OCI-LY7 (cell line): Measurements from ENCODE around the gene WWTR1. TPM values are rescaled to one million over a fixed set of nuclear protein-coding genes. Genes with fewer than 3 reads are reported as not detected.

Experiments used
- BruUV-seq: library from RNA; stranded (reverse); fragments of 400-500 nt; replicated peaks from 2 replicates; lab custom pipeline; 2021; lab: Mats Ljungman, UMichigan
- CTCF ChIA-PET: fragments of 300-600 bp; sonication (Branson Sonifier 250); formaldehyde crosslinking; loops from one replicate; lab custom pipeline; 2022; ENCODE audit warnings: antibody characterized with exemption; ENCODE audit not compliant: unreplicated experiment; lab: Charles Lee
- POLR2A ChIA-PET: fragments of 300-600 bp; sonication (Branson Sonifier 250); formaldehyde crosslinking; loops from one replicate; lab custom pipeline; 2022; ENCODE audit warnings: antibody characterized with exemption; lab: Charles Lee
- DNase-seq: peaks from one replicate; pipeline ENCODE4 v3.0.0-alpha.2; 2015; ENCODE audit warnings: low spot score
- H2AFZ ChIP-seq: fragments of 200-600 bp; sonication (generic), shearing (Covaris generic); 2 replicates; pipeline ENCODE4 v1.6.1; 2014; ENCODE audit warnings: mild to moderate bottlenecking, antibody characterized with exemption, low read length, moderate library complexity
- H3K27ac ChIP-seq: fragments of 200-600 bp; sonication (generic); 2 replicates; pipeline ENCODE4 v1.5.1; 2014; ENCODE audit warnings: mixed run types, low read depth, mild to moderate bottlenecking, moderate library complexity, low read length, inconsistent platforms; ENCODE audit not compliant: poor library complexity, severe bottlenecking
- H3K36me3 ChIP-seq: fragments of 200-600 bp; sonication (generic); 2 replicates; pipeline ENCODE4 v1.6.1; 2014; ENCODE audit warnings: mild to moderate bottlenecking, antibody characterized with exemption, low read length, moderate library complexity, mixed read lengths; ENCODE audit not compliant: insufficient read depth
- H3K4me1 ChIP-seq: fragments of 200-600 bp; sonication (generic); 2 replicates; pipeline ENCODE4 v1.5.1; 2014; ENCODE audit warnings: mild to moderate bottlenecking, low read length; ENCODE audit not compliant: insufficient read depth, poor library complexity, severe bottlenecking
- H3K4me2 ChIP-seq: fragments of 200-600 bp; sonication (generic); 2 replicates; pipeline ENCODE4 v1.6.1; 2014; ENCODE audit warnings: mild to moderate bottlenecking, low read length
- H3K4me3 ChIP-seq: fragments of 200-600 bp; sonication (generic); 2 replicates; pipeline ENCODE4 v1.5.1; 2014; ENCODE audit warnings: mild to moderate bottlenecking, low read depth, low read length; ENCODE audit not compliant: poor library complexity, severe bottlenecking
- H3K79me2 ChIP-seq: fragments of 200-600 bp; sonication (generic); 2 replicates; pipeline ENCODE4 v1.6.1; 2016; ENCODE audit warnings: low read depth, mild to moderate bottlenecking, low read length, moderate library complexity, mixed read lengths; ENCODE audit not compliant: insufficient read depth
- H3K9me2 ChIP-seq: fragments of 200-600 bp; sonication (generic); 2 replicates; pipeline ENCODE4 v1.6.1; 2016; ENCODE audit warnings: mild to moderate bottlenecking, low read length, mixed read lengths; ENCODE audit not compliant: insufficient read depth
- H3K9me3 ChIP-seq: fragments of 200-600 bp; sonication (generic); 2 replicates; pipeline ENCODE4 v1.6.1; 2014; ENCODE audit warnings: mild to moderate bottlenecking, mixed run types, low read length, mixed read lengths
- H4K20me1 ChIP-seq: fragments of 200-600 bp; sonication (generic); 2 replicates; pipeline ENCODE4 v1.6.1; 2014; ENCODE audit warnings: mild to moderate bottlenecking, antibody characterized with exemption, low read length, moderate library complexity, mixed read lengths; ENCODE audit not compliant: insufficient read depth
- EZH2phosphoT487 ChIP-seq: fragments of 200-600 bp; sonication (generic); IDR thresholded peaks from 2 replicates; pipeline ENCODE4 v1.6.1; 2018; ENCODE audit warnings: low read depth, borderline replicate concordance, mild to moderate bottlenecking, mixed run types, antibody characterized with exemption, low read length, moderate library complexity, mixed read lengths
- intact Hi-C: fragments of 100-400 bp; cut with micrococcal nuclease; formaldehyde crosslinking; loops from one replicate; pipeline ENCODE4 v1.10.0; 2022; ENCODE audit not compliant: unreplicated experiment
- total RNA-seq, 2 experiments: library from RNA; depleted of rRNA in 1 of 2; stranded (reverse); fragments of >200 nt in 1 of 2; shearing (Covaris generic) in 1 of 2; gene quantifications; 2 replicates each; pipeline ENCODE4 v1.2.3, GENCODE V29; 2014 to 2022
- TF ChIP-seq, protein P1 (sequence below): fragments of 200-600 bp; sonication (generic); conservative IDR thresholded peaks from 2 replicates; pipeline ENCODE4 v1.5.1; 2014; ENCODE audit warnings: mild to moderate bottlenecking, antibody characterized with exemption, low read length, moderate library complexity, mixed read lengths

Gene WWTR1
- total RNA-seq, 2 experiments from 2014 or later: 0.15 TPM; not detected in 1

- Histone ChIP-seq H4K20me1 (no peaks in the 10 kb centered on the region), H3K9me3 (no peaks in the 10 kb centered on the region), H3K27ac (no peak overlapping the region), H2AFZ (no peak overlapping the region), H3K36me3 (no peaks in the 10 kb centered on the region), H3K4me3 (no peak overlapping the region), H3K4me2 (no peak overlapping the region), H3K9me2 (no peaks in the 10 kb centered on the region), H3K79me2 (no peaks in the 10 kb centered on the region), H3K4me1 (no peaks in the 10 kb centered on the region)
- DNase-seq: no peak
- CTCF ChIA-PET: no interaction called here
- no TSS peak for BruUV-seq
- TF ChIP-seq EZH2phosphoT487: no peak
- TF ChIP-seq, protein P1, sequence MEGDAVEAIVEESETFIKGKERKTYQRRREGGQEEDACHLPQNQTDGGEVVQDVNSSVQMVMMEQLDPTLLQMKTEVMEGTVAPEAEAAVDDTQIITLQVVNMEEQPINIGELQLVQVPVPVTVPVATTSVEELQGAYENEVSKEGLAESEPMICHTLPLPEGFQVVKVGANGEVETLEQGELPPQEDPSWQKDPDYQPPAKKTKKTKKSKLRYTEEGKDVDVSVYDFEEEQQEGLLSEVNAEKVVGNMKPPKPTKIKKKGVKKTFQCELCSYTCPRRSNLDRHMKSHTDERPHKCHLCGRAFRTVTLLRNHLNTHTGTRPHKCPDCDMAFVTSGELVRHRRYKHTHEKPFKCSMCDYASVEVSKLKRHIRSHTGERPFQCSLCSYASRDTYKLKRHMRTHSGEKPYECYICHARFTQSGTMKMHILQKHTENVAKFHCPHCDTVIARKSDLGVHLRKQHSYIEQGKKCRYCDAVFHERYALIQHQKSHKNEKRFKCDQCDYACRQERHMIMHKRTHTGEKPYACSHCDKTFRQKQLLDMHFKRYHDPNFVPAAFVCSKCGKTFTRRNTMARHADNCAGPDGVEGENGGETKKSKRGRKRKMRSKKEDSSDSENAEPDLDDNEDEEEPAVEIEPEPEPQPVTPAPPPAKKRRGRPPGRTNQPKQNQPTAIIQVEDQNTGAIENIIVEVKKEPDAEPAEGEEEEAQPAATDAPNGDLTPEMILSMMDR: no peak
- POLR2A ChIA-PET: interaction anchor here (0.8 to 1.1 kb wide), 3 partner anchors 8 to 20 kb away, joined by 3 to 5 read pairs (median 4); no protein-coding TSS in a partner anchor
- intact Hi-C loops: no loop called here
Observed at GRCh38 chr3:149653136-149653535, 4.7 kb downstream of the WWTR1 start.

GRCh38 chr3:149650828-149651227 lies 7.0 kb downstream of the WWTR1 start:
- ChIA-PET POLR2A (interaction anchor here (0.6 kb wide), 1 partner anchor 106 kb away, joined by 3 read pairs; no protein-coding TSS in a partner anchor), CTCF (no interaction called here)
- no peak overlapping the region for H3K27ac ChIP-seq
- no peaks in the 10 kb centered on the region for H3K9me3 ChIP-seq
- H3K36me3 ChIP-seq: no peaks in the 10 kb centered on the region
- no peaks in the 10 kb centered on the region for H4K20me1 ChIP-seq
- H3K79me2 ChIP-seq: no peaks in the 10 kb centered on the region
- H3K4me2 ChIP-seq: no peak overlapping the region
- intact Hi-C loops: no loop called here
- no peak overlapping the region for H3K4me3 ChIP-seq
- H3K9me2 ChIP-seq: no peaks in the 10 kb centered on the region
- H2AFZ ChIP-seq: no peak overlapping the region
- no peak for DNase-seq
- TF ChIP-seq, protein P1: no peak
- no peak for TF ChIP-seq EZH2phosphoT487
- H3K4me1 ChIP-seq: no peaks in the 10 kb centered on the region
- no TSS peak for BruUV-seq

- no peak overlapping the region for H3K4me3 ChIP-seq
- CTCF ChIA-PET: no interaction called here
- H3K9me3 ChIP-seq: no peaks in the 10 kb centered on the region
- H3K9me2 ChIP-seq: no peaks in the 10 kb centered on the region
- POLR2A ChIA-PET: no interaction called here
- no peaks in the 10 kb centered on the region for H3K36me3 ChIP-seq
- H2AFZ ChIP-seq: no peak overlapping the region
- H3K27ac ChIP-seq: no peak overlapping the region
- no peaks in the 10 kb centered on the region for H4K20me1 ChIP-seq
- H3K4me1 ChIP-seq: no peaks in the 10 kb centered on the region
- no peaks in the 10 kb centered on the region for H3K79me2 ChIP-seq
- TF ChIP-seq, protein P1: no peak
- no peak for TF ChIP-seq EZH2phosphoT487
- intact Hi-C loops: no loop called here
- no peak overlapping the region for H3K4me2 ChIP-seq
- BruUV-seq: no TSS peak
- DNase-seq: no peak
Observed at GRCh38 chr3:149648525-149648924, 9.3 kb downstream of the WWTR1 start.
